SK-N-SH (cell line): Measurements from ENCODE around the gene ABHD2.
"Not testable (repeated sequence)": the region's sequence is repeated elsewhere in the genome, so short reads cannot be mapped to it uniquely, and the experiment has no call there.

Experiments
- CHD2 ChIP-seq: fragments of 150-350 bp; IDR thresholded peaks from 2 replicates; pipeline ENCODE4 v1.6.1; 2018; ENCODE audit warnings: low read length; ENCODE audit not compliant: partially characterized antibody
- ELF1 ChIP-seq: IDR thresholded peaks from 2 replicates; pipeline ENCODE4 v1.4.0; 2012
- EP300 ChIP-seq, 2 experiments: IDR thresholded peaks; 2 replicates each; pipeline versions ENCODE4 v1.4.0 to v1.6.1; 2012; ENCODE audit warnings: borderline replicate concordance in 1 of 2, low read depth in 1 of 2, low read length in 1 of 2
- GABPA ChIP-seq: IDR thresholded peaks from 2 replicates; pipeline ENCODE4 v1.4.0; 2012; ENCODE audit warnings: low read depth, mild to moderate bottlenecking
- NFIC ChIP-seq: IDR thresholded peaks from 2 replicates; pipeline ENCODE4 v1.4.0; 2012; ENCODE audit warnings: borderline replicate concordance
- POLR2AphosphoS5 ChIP-seq: IDR thresholded peaks from 2 replicates; pipeline ENCODE4 v1.6.1; 2012; ENCODE audit warnings: low read depth, low read length
- RAD21 ChIP-seq: IDR thresholded peaks from 2 replicates; pipeline ENCODE4 v1.6.1; 2012; ENCODE audit warnings: mild to moderate bottlenecking, low read length
- SMC3 ChIP-seq: IDR thresholded peaks from 2 replicates; pipeline ENCODE4 v1.6.1; 2012; ENCODE audit warnings: low read depth, low read length, improper control_type of control experiment
- TAF1 ChIP-seq: IDR thresholded peaks from 2 replicates; pipeline ENCODE4 v1.6.1; 2012; ENCODE audit warnings: low read depth, mild to moderate bottlenecking, low read length, moderate library complexity, borderline replicate concordance
- TEAD4 ChIP-seq: IDR thresholded peaks from 2 replicates; pipeline ENCODE4 v1.4.0; 2012; ENCODE audit warnings: mild to moderate bottlenecking, borderline replicate concordance; ENCODE audit not compliant: insufficient read depth
- YY1 ChIP-seq: IDR thresholded peaks from 2 replicates; pipeline ENCODE4 v1.4.0; 2012; ENCODE audit warnings: low read depth, mild to moderate bottlenecking
- ZBTB33 ChIP-seq: IDR thresholded peaks from 2 replicates; pipeline ENCODE4 v1.4.0; 2012; ENCODE audit warnings: low read depth, borderline replicate concordance
- TF ChIP-seq, protein P1 (sequence below): fragments of 200-600 bp; sonication (generic); IDR thresholded peaks from 2 replicates; pipeline ENCODE4 v1.6.1; 2017; ENCODE audit warnings: antibody characterized with exemption, mild to moderate bottlenecking, moderate library complexity
- TF ChIP-seq, protein P2 (sequence below): IDR thresholded peaks from 2 replicates; pipeline ENCODE4; 2012

- TF ChIP-seq, protein P1, sequence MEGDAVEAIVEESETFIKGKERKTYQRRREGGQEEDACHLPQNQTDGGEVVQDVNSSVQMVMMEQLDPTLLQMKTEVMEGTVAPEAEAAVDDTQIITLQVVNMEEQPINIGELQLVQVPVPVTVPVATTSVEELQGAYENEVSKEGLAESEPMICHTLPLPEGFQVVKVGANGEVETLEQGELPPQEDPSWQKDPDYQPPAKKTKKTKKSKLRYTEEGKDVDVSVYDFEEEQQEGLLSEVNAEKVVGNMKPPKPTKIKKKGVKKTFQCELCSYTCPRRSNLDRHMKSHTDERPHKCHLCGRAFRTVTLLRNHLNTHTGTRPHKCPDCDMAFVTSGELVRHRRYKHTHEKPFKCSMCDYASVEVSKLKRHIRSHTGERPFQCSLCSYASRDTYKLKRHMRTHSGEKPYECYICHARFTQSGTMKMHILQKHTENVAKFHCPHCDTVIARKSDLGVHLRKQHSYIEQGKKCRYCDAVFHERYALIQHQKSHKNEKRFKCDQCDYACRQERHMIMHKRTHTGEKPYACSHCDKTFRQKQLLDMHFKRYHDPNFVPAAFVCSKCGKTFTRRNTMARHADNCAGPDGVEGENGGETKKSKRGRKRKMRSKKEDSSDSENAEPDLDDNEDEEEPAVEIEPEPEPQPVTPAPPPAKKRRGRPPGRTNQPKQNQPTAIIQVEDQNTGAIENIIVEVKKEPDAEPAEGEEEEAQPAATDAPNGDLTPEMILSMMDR: not testable (repeated sequence)
- TF ChIP-seq POLR2AphosphoS5; SMC3; EP300 (IDR thresholded peaks at IDR 0.05; ENCODE audit: borderline replicate concordance in 1 of 2, low read depth in 1 of 2, low read length in 1 of 2); CHD2; TAF1; RAD21; ELF1; ZBTB33; NFIC; TEAD4; YY1; GABPA: not testable (repeated sequence)
- TF ChIP-seq, protein P2, sequence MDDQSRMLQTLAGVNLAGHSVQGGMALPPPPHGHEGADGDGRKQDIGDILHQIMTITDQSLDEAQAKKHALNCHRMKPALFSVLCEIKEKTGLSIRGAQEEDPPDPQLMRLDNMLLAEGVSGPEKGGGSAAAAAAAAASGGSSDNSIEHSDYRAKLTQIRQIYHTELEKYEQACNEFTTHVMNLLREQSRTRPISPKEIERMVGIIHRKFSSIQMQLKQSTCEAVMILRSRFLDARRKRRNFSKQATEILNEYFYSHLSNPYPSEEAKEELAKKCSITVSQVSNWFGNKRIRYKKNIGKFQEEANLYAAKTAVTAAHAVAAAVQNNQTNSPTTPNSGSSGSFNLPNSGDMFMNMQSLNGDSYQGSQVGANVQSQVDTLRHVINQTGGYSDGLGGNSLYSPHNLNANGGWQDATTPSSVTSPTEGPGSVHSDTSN: not testable (repeated sequence)
Observed at GRCh38 chr15:89086390-89086789, 1.9 kb upstream of the ABHD2 start.
